ENCODE results near the gene ELFN1.

Gene ELFN1

DNA sequence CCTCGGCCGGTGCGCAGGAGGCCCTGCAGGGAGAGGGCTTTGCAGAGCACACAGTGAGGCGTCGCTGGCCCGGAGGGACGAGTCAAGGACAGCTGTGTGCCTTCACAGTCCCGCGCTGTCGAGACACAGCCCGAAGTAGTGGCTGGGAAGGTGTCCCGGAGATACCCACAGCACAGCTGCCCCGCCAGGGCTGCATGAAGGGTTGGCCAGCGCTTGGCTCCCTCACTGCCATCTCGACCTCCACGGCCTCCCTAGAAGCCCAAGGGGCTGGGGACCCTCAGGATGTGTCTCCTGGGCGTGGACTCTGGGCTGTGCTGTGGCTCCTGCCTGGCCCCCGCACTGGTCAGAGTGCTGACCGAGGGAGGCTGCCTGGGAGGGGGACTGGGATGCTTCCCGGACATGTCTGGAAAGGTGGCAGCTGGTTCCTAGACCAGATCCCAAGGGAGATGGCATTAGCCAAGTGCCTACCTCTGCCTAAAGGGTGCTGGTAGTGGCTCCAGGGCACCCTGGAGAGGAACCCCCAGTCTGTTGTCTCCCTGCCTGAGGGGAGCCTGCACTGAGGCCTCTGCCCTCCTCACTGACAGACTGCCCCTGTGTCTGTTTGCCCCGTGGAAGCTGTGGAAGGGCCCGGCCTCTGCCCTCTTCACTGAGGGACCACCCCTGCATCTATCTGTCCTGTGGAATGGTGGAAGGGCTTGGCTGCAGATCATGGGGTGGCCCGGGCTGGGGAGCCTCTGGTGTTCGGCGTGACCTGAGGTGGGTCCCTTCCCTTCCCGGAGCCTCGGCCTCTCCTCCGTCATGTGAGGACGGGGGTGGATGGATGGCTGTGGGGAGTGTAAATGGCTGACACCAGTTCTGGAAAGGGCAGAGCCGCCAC is 5.8 kb downstream of the ELFN1 start:
- no peak for DNase-seq (ENCODE audit: low spot score)

DNA sequence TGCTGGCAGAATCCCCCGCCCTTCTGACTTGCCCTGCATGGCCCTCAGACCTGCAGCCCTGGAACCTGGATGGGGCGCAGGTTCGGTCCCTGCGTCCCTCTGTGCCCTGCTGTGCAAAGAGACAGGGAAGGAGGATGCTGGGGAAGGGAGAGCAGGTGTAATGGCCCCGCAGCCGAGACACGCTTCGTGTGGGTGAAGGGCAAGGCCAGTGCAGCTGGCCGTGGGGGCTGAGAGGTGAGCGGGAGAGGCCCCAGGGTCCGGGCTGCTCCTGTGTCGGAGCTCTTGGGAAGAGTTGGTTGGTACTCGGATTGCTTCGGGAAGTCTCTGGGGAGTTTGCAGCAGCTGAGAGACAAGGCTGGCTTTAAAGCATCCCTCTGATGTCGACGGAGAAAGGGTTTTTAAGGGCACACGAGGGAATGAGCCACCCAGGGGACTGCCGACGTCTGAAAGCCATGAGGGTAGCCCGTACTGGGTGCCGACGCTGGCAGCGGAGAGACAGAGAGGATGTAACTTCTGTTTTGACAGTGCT is 6.5 kb downstream of the ELFN1 start:
- no peak for DNase-seq (ENCODE audit: low spot score)

DNA sequence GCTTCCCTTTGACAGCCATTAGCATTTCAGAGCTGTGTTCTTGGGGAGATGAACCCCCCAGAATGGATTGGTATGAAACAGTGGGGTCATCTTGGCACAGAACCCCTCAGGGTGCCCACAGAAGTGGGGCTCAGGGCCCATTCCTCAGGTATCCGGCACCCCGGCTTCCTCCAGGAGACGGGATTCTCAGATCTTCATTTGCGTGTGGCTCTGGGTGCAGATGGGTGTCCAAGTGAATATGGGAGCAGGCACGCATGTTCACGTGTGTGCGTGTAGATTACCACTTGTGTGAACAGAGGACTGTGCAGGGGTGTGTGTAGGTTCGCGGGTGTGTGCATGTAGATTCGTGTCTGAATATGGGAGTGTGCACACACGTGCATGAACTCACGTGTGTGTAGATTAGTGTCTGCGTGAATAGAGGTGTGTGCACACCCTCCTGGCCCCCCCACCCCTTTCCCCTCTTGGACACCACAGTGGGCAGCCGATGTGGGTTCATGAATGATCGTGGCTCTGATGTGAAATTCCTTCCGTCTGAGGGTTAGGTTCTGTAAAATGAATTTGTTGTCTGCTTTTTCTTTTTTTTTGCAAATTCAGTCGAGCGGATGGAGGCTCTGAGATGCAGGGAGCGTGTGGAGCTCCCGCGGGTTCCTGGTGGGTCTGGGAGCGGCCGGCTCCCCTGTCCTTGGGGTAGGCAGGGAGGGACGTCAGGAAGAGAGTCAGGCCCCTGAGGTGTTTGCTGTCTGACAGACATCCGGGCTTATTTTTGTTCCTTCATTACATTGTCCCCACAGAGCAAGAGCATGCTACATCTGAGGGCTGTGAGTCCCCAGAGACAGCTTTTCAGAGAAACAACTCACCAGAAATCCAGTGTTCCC is 7.4 kb downstream of the ELFN1 start:
- DNase-seq (ENCODE audit: low spot score) = no peak

DNA sequence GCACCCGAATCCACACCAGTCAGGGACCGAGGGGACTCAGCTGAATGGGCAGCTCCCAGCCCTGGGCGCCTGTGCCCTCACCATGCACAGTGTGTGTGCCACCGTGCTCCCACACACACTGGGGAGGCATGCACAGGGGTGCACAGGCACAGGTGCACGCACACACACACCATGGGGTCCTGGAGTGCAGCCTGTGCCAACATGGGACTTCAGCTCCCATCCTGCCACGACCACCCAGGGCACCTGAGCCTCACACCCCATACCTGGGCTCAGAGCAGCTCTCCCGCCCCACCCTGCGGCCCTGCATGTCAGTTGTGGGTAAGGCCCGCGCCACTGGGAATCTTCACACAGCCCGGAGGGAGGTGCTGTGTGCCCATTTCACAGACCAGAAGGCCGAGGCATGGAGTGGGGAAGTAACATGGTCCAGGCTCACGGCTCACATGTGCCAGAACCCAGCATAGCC is 8.0 kb downstream of the ELFN1 start:
- no peak for DNase-seq (ENCODE audit: low spot score)

DNA sequence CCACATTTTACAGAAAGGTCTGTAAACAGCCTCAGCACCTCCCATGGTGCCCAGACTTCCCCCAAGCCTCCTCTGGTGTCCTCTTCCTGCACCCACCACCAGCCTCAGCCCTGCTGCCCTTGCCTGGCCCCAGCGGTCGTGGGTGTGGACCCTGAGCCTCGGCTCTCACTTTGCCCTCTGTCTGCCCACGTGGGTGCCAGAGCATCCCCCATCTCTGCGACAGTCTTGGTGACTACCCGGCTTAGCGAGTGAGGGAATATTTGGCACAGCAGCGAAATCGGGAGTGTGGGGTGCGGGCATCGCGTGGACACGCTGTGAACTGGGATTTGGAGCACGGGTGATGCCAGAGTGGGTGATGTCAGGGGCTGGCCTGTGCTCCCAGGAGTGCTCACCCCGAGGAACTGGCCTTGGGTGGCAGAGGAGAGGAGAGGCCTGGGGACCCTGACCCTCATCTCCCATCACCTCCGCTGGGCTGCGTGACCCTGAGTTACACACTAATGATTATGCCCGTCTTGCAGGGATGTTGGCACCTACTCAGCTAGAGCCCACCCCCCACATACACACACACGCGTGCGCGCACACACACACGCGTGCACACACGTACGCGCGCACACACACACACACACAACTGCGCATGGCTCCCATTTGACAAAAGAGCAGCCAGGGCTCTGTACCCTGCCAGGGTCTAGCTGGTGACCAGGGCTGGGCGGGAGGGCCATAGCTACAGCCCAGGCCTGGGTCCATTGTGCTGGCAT is 8.7 kb downstream of the ELFN1 start:
- no peak for DNase-seq (ENCODE audit: low spot score)

- no peak for DNase-seq (ENCODE audit: low spot score)
These were observed 9.4 kb downstream of the ELFN1 start for GRCh38 chr7:1679326-1679965.

DNA sequence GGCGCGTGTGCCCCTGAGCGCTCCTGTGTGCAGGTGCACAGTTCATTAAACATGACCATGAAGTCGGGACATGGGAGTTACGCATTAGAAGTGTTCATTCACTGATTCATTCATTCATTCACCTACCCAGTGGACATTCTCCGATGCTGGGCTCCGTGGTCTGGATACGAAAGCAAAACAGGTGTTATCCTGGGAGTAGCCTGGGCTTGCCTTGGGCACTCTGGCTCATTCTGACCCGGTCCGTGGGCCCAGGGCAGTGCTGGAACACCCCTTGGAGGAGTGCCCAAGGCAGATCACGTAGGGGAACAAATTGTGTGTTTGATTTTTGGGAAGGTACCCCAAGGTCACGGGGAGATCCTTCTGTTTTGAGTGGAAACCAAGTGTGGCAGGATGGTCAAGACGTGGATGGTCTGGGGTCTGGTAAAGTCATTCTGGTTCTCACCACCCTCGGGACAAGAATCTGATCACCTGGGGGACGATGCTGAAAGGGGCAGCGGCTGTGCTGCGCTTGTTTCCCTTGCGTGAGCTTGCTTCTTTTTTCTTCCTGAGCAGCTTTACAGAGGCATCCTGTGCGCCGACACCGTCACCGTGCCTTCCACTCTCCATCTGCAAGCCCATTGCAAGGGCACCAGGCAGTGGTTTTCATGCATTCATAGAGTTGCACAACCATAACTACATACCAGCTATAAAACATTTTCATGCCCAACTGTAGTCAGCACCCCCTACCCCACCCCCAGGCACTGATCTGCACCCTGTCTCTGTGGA is 10.1 kb downstream of the ELFN1 start:
- DNase-seq (ENCODE audit: low spot score) = no peak

DNA sequence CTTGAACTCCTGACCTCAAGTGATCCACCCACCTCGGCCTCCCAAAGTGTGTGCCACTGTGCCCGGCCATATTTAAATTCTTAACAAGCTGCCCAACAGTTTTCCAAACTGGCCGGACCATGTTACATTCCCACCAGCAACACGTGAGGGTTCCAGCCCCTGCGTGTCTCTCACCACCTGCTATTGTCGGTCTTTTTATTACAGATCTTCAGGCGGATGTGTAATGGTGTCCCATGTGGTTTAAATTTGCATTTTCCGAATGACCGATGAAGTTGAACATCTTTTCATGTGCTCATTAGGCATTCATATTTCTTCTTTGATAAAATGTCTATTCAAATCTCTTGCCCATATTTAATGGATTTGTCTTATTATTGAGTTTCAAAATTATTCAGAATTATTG is 11.5 kb downstream of the ELFN1 start:
- no peak for DNase-seq (ENCODE audit: low spot score)

DNA sequence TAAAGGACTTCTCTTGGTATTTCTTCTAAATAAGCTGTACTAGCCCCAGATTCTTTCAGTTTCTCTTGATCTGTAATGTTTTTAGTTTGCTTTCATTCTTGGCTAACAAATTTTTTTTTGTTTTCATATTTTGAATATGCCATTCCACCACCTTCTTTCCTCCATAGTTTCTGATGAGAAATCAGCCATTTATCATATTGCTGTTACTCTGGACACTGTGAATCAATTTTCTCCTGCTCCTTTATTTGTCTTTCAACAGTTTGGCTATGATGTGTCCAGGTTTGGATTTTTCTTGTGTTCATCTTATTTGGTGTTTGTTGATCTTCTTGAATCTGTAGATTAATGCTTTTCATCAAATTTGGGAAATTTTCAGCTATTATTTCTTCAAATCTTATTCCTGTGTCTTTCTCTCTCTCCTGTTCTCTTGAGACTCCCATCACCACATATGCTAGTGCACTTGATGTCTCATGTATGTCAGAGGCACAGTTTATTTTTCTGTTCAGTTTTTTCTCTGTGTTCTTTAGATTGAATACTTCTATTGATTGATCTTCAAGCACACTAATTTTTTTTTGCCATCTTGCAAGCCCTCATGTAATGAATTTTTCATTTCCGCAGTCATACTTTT is 15.0 kb downstream of the ELFN1 start:
- no peak for DNase-seq (ENCODE audit: low spot score)

DNA sequence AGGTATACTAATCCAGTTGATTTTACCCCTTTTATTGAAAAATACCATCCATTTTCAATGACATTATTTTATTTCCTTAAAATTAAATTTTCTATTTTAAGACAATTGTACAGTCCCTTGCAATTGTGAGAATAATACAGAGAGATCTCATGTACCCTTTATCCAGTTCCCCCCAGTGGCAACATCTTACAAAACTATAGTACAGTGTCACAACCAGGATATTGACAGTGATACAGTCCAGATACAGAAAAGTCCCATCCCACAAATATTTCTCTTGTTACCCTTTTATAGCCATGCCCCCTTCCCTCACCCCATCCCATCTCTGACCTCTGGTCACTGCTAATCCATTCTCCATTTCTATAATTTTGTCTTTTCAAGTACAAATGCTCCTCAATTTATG is 18.5 kb downstream of the ELFN1 start:
- no peak for DNase-seq (ENCODE audit: low spot score)

GRCh38 chr7:1689311-1689710 is 19.2 kb downstream of the ELFN1 start:
- DNase-seq (ENCODE audit: low spot score) = no peak

DNA sequence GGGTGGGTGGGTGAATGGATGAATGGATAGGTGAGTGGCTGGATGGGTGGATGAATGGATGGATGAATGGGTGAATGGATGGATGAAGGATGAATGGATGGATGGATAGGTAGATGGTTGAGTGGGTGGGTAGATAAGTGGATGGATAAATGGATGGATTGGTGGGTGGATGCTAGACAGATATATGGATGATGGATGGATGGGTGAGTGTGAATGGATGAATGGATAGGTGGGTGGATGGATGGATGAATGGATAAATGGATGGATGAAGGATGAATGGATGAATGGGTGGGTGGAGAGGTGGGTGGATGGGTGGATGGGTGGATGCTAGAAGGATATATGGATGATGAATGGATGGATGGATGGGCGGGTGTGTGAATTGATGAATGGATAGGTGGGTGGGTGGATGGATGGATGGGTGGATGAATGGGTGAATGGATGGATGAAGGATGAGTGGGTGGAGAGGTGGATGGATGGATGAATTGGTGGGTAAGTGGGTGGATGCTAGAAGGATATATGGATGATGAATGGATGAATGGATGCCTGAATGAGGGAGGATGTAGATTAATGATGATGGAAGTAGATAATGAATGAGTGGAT is 20.4 kb downstream of the ELFN1 start:
- no peak for DNase-seq (ENCODE audit: low spot score)

GRCh38 chr7:1691096-1691495 is 21.0 kb downstream of the ELFN1 start:
- DNase-seq (ENCODE audit: low spot score) = no peak

DNA sequence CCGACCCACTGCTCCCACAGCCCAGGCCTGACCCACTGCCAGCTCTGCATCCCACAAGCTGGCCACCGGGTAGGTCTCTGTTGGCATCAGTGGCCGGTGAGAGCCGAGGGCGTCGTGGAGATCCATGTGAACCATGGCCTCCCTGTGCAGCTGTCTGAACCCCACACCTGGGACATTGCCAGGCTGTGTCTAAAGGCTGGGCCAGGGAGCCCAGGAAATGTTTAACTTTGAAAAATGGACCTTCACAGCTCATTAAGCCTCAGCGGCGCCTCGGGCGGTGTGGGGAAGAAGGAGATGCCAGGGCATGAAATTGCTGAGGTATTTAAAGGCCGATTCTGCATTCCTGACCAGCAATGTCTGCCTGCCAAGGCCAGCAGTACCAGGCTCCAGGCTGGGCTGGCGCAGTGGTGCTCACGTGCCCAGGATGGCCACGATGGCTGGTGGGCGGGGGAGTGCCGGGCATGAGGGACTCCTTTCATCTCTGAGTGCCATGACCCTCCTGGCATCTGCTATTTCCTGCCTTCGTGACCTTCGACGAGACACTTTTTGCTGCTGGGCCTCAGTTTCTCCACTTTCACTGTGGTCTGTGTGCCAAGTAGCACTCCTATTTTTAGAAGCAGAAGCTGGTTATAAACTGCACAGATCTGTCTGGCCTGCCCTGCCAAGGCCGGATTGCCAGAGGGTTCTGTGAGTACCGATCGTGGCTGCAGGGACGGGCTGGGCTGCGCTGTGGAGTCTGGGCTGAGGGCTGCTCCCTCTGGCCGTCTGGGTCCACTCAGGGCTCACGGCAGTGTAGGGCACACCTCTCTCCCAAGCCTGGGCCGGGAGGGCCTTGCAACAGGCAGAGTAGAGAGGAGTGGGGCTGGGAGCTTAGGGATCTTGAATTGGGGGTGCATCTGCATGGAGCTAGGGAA is 21.8 kb downstream of the ELFN1 start:
- DNase-seq (ENCODE audit: low spot score) = no peak

- DNase-seq (ENCODE audit: low spot score) = no peak
These were observed 22.7 kb downstream of the ELFN1 start for GRCh38 chr7:1692515-1693418.

GRCh38 chr7:1693419-1693990 is 23.4 kb downstream of the ELFN1 start:
- no peak for DNase-seq (ENCODE audit: low spot score)

GRCh38 chr7:1693991-1694524 is 24.0 kb downstream of the ELFN1 start:
- no peak for DNase-seq (ENCODE audit: low spot score)
